K562 (cell line): Measurements from ENCODE around the gene DHRS2.

Experiments used
- ELF4 ChIP-seq: fragments of 450-650 bp; formaldehyde crosslinking; IDR thresholded peaks from 2 replicates; pipeline ENCODE4 v1.4.0; 2022; ENCODE audit warnings: missing genetic modification characterization
- EP300 ChIP-seq: IDR thresholded peaks from 2 replicates; pipeline ENCODE4 v1.6.1; 2012; ENCODE audit warnings: low read length, improper control_type of control experiment
- EZH2 ChIP-seq: IDR thresholded peaks from 2 replicates; pipeline ENCODE4 v1.6.1; 2012; ENCODE audit warnings: low read depth, mild to moderate bottlenecking, inconsistent platforms, low read length, borderline replicate concordance
- HDAC2 ChIP-seq: fragments of 450-650 bp; IDR thresholded peaks from 2 replicates; pipeline ENCODE4 v1.6.1; 2016; ENCODE audit warnings: mild to moderate bottlenecking
- ILK ChIP-seq: fragments of 450-650 bp; IDR thresholded peaks from 2 replicates; pipeline ENCODE4 v1.6.1; 2016; ENCODE audit warnings: missing genetic modification characterization, low read depth, mild to moderate bottlenecking, missing compliant biosample characterization, moderate library complexity, borderline replicate concordance
- NCOA2 ChIP-seq, 2 experiments: fragments of 450-650 bp; IDR thresholded peaks; 2 replicates each; pipeline ENCODE4 v1.6.1; 2018; ENCODE audit warnings: mild to moderate bottlenecking in 2 of 2, moderate library complexity in 1 of 2; ENCODE audit not compliant: partially characterized antibody in 2 of 2
- POLR2A ChIP-seq: fragments of 450-650 bp; conservative IDR thresholded peaks from 2 replicates; pipeline ENCODE4 v1.6.1; 2016
- TAL1 ChIP-seq: fragments of 450-650 bp; IDR thresholded peaks from 2 replicates; pipeline ENCODE4 v1.6.1; 2016; ENCODE audit warnings: mild to moderate bottlenecking
- ZNF274 ChIP-seq: IDR thresholded peaks from 2 replicates; pipeline ENCODE4 v1.6.1; 2011; ENCODE audit warnings: low read depth, mild to moderate bottlenecking, low read length, moderate library complexity, borderline replicate concordance
- TF ChIP-seq, protein P1 (sequence below): fragments of 250-450 bp; sonication (Bioruptor Pico); IDR thresholded peaks from 2 replicates; pipeline ENCODE4 v1.5.0; 2020; ENCODE audit warnings: mild to moderate bottlenecking
- TF ChIP-seq, protein P2 (sequence below): fragments of 250-450 bp; sonication (Bioruptor Pico); IDR thresholded peaks from 2 replicates; pipeline ENCODE4 v1.5.0; 2020; ENCODE audit warnings: mild to moderate bottlenecking, borderline replicate concordance
- TF ChIP-seq, protein P3 (sequence below), 3 experiments: IDR thresholded peaks in 2 of 3; conservative IDR thresholded peaks in 1 of 3; 2 replicates each; pipeline ENCODE4 v1.5.1; 2011 to 2012; ENCODE audit warnings: low read length in 3 of 3, mild to moderate bottlenecking in 3 of 3, control low read depth in 2 of 3, improper control_type of control experiment in 1 of 3, inconsistent platforms in 1 of 3, low read depth in 1 of 3, mixed read lengths in 1 of 3, moderate library complexity in 1 of 3; ENCODE audit not compliant: insufficient read depth in 2 of 3
- TF ChIP-seq, protein P4 (sequence below): sonication (generic); formaldehyde crosslinking; IDR thresholded peaks from 2 replicates; pipeline ENCODE4 v1.9.0; 2022; ENCODE audit warnings: mild to moderate bottlenecking, missing genetic modification reagents
- TF ChIP-seq, protein P5 (sequence below): fragments of 250-450 bp; sonication (Bioruptor Pico); IDR thresholded peaks from 2 replicates; pipeline ENCODE4 v1.9.0; 2021; ENCODE audit warnings: mild to moderate bottlenecking, inconsistent platforms

DNA sequence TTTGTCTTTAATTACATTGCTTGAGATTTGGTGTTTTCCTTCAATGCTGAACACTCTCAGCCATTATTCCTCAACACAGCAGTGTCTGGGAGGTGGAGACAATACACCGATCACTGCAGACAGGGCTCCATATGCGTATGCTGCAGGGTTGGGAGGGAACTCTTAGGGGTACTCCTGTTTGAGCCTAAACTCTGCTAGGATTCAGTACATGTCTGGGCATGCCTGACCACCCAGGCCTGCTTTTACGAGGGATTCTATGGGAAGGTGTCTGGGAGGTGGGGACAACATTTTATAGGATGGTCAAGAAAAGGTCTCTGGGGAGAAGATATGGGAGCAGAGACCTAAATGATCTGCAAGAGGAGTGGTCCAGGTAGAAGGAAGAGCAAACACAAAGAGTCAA lies 34.3 kb downstream of the DHRS2 start:
- TF ChIP-seq, protein P1, sequence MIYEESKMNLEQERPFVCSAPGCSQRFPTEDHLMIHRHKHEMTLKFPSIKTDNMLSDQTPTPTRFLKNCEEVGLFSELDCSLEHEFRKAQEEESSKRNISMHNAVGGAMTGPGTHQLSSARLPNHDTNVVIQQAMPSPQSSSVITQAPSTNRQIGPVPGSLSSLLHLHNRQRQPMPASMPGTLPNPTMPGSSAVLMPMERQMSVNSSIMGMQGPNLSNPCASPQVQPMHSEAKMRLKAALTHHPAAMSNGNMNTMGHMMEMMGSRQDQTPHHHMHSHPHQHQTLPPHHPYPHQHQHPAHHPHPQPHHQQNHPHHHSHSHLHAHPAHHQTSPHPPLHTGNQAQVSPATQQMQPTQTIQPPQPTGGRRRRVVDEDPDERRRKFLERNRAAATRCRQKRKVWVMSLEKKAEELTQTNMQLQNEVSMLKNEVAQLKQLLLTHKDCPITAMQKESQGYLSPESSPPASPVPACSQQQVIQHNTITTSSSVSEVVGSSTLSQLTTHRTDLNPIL (CRISPR knock-in tag): no peak
- TF ChIP-seq, protein P2, sequence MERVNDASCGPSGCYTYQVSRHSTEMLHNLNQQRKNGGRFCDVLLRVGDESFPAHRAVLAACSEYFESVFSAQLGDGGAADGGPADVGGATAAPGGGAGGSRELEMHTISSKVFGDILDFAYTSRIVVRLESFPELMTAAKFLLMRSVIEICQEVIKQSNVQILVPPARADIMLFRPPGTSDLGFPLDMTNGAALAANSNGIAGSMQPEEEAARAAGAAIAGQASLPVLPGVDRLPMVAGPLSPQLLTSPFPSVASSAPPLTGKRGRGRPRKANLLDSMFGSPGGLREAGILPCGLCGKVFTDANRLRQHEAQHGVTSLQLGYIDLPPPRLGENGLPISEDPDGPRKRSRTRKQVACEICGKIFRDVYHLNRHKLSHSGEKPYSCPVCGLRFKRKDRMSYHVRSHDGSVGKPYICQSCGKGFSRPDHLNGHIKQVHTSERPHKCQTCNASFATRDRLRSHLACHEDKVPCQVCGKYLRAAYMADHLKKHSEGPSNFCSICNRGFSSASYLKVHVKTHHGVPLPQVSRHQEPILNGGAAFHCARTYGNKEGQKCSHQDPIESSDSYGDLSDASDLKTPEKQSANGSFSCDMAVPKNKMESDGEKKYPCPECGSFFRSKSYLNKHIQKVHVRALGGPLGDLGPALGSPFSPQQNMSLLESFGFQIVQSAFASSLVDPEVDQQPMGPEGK: no peak
- TF ChIP-seq, protein P3, sequence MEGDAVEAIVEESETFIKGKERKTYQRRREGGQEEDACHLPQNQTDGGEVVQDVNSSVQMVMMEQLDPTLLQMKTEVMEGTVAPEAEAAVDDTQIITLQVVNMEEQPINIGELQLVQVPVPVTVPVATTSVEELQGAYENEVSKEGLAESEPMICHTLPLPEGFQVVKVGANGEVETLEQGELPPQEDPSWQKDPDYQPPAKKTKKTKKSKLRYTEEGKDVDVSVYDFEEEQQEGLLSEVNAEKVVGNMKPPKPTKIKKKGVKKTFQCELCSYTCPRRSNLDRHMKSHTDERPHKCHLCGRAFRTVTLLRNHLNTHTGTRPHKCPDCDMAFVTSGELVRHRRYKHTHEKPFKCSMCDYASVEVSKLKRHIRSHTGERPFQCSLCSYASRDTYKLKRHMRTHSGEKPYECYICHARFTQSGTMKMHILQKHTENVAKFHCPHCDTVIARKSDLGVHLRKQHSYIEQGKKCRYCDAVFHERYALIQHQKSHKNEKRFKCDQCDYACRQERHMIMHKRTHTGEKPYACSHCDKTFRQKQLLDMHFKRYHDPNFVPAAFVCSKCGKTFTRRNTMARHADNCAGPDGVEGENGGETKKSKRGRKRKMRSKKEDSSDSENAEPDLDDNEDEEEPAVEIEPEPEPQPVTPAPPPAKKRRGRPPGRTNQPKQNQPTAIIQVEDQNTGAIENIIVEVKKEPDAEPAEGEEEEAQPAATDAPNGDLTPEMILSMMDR (IDR thresholded peaks at IDR 0.05 in 2 of 3, conservative IDR thresholded peaks at IDR 0.05 in 1 of 3; ENCODE audit: insufficient read depth in 2 of 3, low read depth in 1 of 3, low read length in 3 of 3): no peak
- TF ChIP-seq, protein P4, sequence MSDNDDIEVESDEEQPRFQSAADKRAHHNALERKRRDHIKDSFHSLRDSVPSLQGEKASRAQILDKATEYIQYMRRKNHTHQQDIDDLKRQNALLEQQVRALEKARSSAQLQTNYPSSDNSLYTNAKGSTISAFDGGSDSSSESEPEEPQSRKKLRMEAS (CRISPR knock-in tag): no peak
- TF ChIP-seq TAL1 (no peak), EP300 (no peak), EZH2 (no peak), ILK (no peak), ELF4 (CRISPR knock-in tag) (no peak), POLR2A (no peak), ZNF274 (no peak), NCOA2 (IDR thresholded peaks at IDR 0.05; ENCODE audit: partially characterized antibody in 2 of 2) (no peak), HDAC2 (no peak)
- TF ChIP-seq, protein P5, sequence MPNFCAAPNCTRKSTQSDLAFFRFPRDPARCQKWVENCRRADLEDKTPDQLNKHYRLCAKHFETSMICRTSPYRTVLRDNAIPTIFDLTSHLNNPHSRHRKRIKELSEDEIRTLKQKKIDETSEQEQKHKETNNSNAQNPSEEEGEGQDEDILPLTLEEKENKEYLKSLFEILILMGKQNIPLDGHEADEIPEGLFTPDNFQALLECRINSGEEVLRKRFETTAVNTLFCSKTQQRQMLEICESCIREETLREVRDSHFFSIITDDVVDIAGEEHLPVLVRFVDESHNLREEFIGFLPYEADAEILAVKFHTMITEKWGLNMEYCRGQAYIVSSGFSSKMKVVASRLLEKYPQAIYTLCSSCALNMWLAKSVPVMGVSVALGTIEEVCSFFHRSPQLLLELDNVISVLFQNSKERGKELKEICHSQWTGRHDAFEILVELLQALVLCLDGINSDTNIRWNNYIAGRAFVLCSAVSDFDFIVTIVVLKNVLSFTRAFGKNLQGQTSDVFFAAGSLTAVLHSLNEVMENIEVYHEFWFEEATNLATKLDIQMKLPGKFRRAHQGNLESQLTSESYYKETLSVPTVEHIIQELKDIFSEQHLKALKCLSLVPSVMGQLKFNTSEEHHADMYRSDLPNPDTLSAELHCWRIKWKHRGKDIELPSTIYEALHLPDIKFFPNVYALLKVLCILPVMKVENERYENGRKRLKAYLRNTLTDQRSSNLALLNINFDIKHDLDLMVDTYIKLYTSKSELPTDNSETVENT: no peak
